HT1080 (cell line): ENCODE data around the gene ZBTB33. TPM values are rescaled to one million over a fixed set of nuclear protein-coding genes. Genes with fewer than 3 reads are reported as not detected.

Source experiments
- DNase-seq: peaks from one replicate; pipeline ENCODE4 v3.0.0-alpha.2; 2015; ENCODE audit warnings: low read depth
- polyA plus RNA-seq, 2 experiments: library from polyadenylated mRNA; depleted of rRNA; stranded (reverse); fragments of >200 nt; gene quantifications; 2 replicates each; pipeline ENCODE4 v1.2.3, GENCODE V29; 2015
- total RNA-seq: library from RNA; depleted of rRNA; stranded (reverse); fragments of >200 nt; shearing (Covaris generic); gene quantifications from 2 replicates; pipeline ENCODE4 v1.2.3, GENCODE V29; 2014; rRNA removed

ZBTB33 gene
- total RNA-seq = 9.4 and 12.3 TPM in 2 replicates
- 11.1 and 13.2 TPM in 2 replicates for polyA plus RNA-seq (2015; cell fraction: cytosol; rRNA removed)
- 18.8 and 19.4 TPM in 2 replicates for polyA plus RNA-seq (2015; cell fraction: nucleus; rRNA removed)

- peak; percentile 93 for DNase-seq
Measured at GRCh38 chrX:120250522-120251271, at the start of gene ZBTB33. TSS of gene ZBTB33 (plus strand) at chrX:120250812. CDS start at chrX:120253416, 2,604 bp downstream.

GRCh38 chrX:120200851-120201250, 49.8 kb upstream of the ZBTB33 start:
- no peak for DNase-seq

GRCh38 chrX:120205816-120206753, 44.5 kb upstream of the ZBTB33 start:
- DNase-seq = no peak

GRCh38 chrX:120207009-120207605, 43.5 kb upstream of the ZBTB33 start:
- DNase-seq = no peak

- peak; percentile 43 for DNase-seq
Measured at GRCh38 chrX:120213438-120214265, 37.0 kb upstream of the ZBTB33 start.

- no peak for DNase-seq
Measured at GRCh38 chrX:120223374-120223773, 27.2 kb upstream of the ZBTB33 start.

- no peak for DNase-seq
Measured at GRCh38 chrX:120224388-120224787, 26.2 kb upstream of the ZBTB33 start.

- no peak for DNase-seq
Measured at GRCh38 chrX:120228187-120228908, 22.3 kb upstream of the ZBTB33 start.

GRCh38 chrX:120235284-120235683, 15.3 kb upstream of the ZBTB33 start:
- DNase-seq = no peak

GRCh38 chrX:120236687-120237479, 13.7 kb upstream of the ZBTB33 start:
- no peak for DNase-seq

GRCh38 chrX:120238933-120239332, 11.7 kb upstream of the ZBTB33 start:
- DNase-seq = no peak

GRCh38 chrX:120242813-120243212, 7.8 kb upstream of the ZBTB33 start:
- no peak for DNase-seq

- DNase-seq = no peak
Measured at GRCh38 chrX:120244395-120244734, 6.2 kb upstream of the ZBTB33 start.

GRCh38 chrX:120244735-120245498, 5.7 kb upstream of the ZBTB33 start:
- peak; percentile 60 for DNase-seq

GRCh38 chrX:120251471-120252011, 929 bp downstream of the ZBTB33 start:
- peak; percentile 21 for DNase-seq

- DNase-seq = no peak
Measured at GRCh38 chrX:120253784-120254183, 3.2 kb downstream of the ZBTB33 start.

- DNase-seq = no peak
Measured at GRCh38 chrX:120260369-120260768, 9.8 kb downstream of the ZBTB33 start.
